Stomach (tissue), 9 donors: ENCODE measurements around the gene DGLUCY. TPM values are rescaled to one million over a fixed set of nuclear protein-coding genes. Genes with fewer than 3 reads are reported as not detected.
"Not testable (repeated sequence)": the region's sequence is repeated elsewhere in the genome, so short reads cannot be mapped to it uniquely, and the experiment has no call there.

ENCODE experiments used
- DNase-seq, 2 donors: peaks; one replicate each; pipeline versions ENCODE4 v3.0.0 to v3.0.0-alpha.2; 2013 to 2019
- H3K27ac ChIP-seq, 5 donors: fragments of 200-600 bp in 4 of 5; sonication (generic) in 4 of 5; one replicate each; pipeline ENCODE4 v1.5.1; 2013 to 2019; ENCODE audit warnings: mild to moderate bottlenecking in 1 of 5, moderate library complexity in 1 of 5
- H3K27me3 ChIP-seq, 3 donors: fragments of 200-600 bp; sonication (generic); one replicate each; pipeline ENCODE4 v1.5.1; 2017 to 2019; ENCODE audit warnings: mixed run types in 1 of 3
- H3K36me3 ChIP-seq, 4 donors: fragments of 200-600 bp; sonication (generic); 1 replicate in 3 of 4; 2 replicates in 1 of 4; pipeline ENCODE4 v1.5.1; 2016 to 2019
- H3K4me1 ChIP-seq, 4 donors: fragments of 200-600 bp; sonication (generic); one replicate each; pipeline ENCODE4 v1.5.1; 2016 to 2019
- H3K4me3 ChIP-seq, 4 donors: fragments of 200-600 bp; sonication (generic) in 3 of 4; one replicate each; pipeline ENCODE4 v1.5.1; 2016 to 2019; ENCODE audit warnings: mild to moderate bottlenecking in 1 of 4
- H3K9me3 ChIP-seq, 4 donors: fragments of 200-600 bp; sonication (generic); one replicate each; pipeline ENCODE4 v1.5.1; 2016 to 2019
- EP300 ChIP-seq: sonication (generic); formaldehyde crosslinking; IDR thresholded peaks from one replicate; pipeline ENCODE4 v1.6.1; 2017; ENCODE audit warnings: antibody characterized with exemption
- POLR2A ChIP-seq, 4 donors: fragments of 450-650 bp; IDR thresholded peaks; one replicate each; pipeline ENCODE4 v1.6.1; 2016; ENCODE audit warnings: antibody characterized with exemption in 4 of 4, control low read depth in 2 of 4, mild to moderate bottlenecking in 1 of 4, moderate library complexity in 1 of 4
- POLR2AphosphoS5 ChIP-seq, 3 donors: sonication (generic); formaldehyde crosslinking; IDR thresholded peaks; one replicate each; pipeline ENCODE4 v1.6.1; 2016; ENCODE audit warnings: antibody characterized with exemption in 3 of 3
- WGBS, 5 donors: extraction: QIAGEN DNeasy Blood & Tissue Kit in 3 of 5; methylation state at CpG; one replicate each; pipeline versions ENCODE4 v1.1.5 to v1.1.7; 2013 to 2018; 5-methylcytosine and 5-hydroxymethylcytosine counted together
- intact Hi-C: fragments of 100-400 bp; cut with DNase I; formaldehyde crosslinking; loops from one replicate; pipeline ENCODE4 v1.15.1; 2023; ENCODE audit warnings: low total_unique reads
- polyA plus RNA-seq, 3 donors: library from polyadenylated mRNA; stranded (reverse); fragments of 200-250 nt; gene quantifications; one replicate each; pipeline ENCODE4 v1.2.3, GENCODE V29; 2013
- total RNA-seq, 5 donors: library from RNA; depleted of rRNA; stranded (reverse); fragments of >200 nt; gene quantifications; one replicate each; pipeline versions ENCODE4 v1.1.0 to v1.2.3, GENCODE V29; 2014 to 2016
- TF ChIP-seq, protein P1 (sequence below), 7 experiments: fragments of 450-650 bp in 4 of 7; fragments of 200-600 bp in 3 of 7; sonication (generic) in 3 of 7; IDR thresholded peaks; one replicate each; pipeline ENCODE4 v1.5.1; 2016 to 2019; ENCODE audit warnings: antibody characterized with exemption in 7 of 7, control low read depth in 2 of 7, mild to moderate bottlenecking in 1 of 7
- donor health status: healthy with polysubstance abuse.
- donor health status: Bipolar disorder and iron deficiency.
- donor health status: healthy.

Gene DGLUCY
- total and polyA plus RNA-seq, 8 donors = 24.1 to 122 (median 67.1) TPM

DNA sequence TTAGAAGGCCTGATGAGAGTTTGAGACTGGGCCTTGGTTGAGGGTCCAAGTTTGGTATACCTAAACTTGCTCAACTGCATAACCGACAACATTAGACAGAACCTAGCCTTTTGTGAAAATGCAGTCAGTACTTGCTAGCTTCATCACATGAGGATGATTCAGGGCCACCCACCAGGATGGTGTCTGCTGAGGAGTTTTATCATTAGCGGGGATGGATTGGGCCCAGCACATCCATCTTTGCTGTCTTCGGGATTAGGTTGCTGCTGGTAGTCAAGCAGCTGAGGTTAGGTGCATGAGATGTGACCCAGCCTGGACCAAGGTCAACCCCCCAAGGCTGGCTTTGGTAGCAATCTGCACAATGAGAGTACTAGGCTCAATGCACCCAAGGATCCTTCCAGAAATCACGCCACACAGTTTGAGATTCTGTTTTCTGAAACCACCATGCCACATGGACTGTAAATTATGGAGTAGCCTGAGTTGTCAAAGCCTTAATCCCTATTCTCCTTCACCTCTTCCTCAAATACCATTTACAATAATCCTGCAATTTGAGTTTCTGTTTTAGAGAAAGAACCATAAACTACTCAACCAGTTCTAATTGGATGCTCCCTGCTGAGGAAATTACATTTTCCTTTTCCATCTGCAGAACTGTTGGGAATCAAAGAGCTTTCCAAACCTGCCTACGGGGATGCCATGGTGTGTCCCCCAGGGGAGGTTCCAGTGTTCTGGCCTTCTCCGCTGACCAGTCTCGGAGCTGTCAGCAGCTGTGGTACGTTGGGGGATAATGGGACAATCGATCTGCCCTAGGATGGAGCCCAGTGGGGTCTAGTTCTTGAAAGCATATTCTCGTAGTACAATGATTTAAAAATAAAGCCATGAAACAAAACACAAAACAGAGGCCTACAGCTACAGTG is 61.7 kb downstream of the DGLUCY start:
- H3K27me3 ChIP-seq = no peaks in the 10 kb centered on the region
- no peak overlapping the region for H3K27ac ChIP-seq
- no peak overlapping the region for H3K4me3 ChIP-seq
- intact Hi-C loops = loop anchor here (5.0 kb wide), 1 partner anchor 112 kb away; no protein-coding TSS in a partner anchor
- peaks cover 8 to 40% (median 23%) of the 10 kb centered on the region in 4 donors for H3K4me1 ChIP-seq
- no peak for TF ChIP-seq POLR2A (IDR thresholded peaks at IDR 0.05)
- TF ChIP-seq, protein P1, sequence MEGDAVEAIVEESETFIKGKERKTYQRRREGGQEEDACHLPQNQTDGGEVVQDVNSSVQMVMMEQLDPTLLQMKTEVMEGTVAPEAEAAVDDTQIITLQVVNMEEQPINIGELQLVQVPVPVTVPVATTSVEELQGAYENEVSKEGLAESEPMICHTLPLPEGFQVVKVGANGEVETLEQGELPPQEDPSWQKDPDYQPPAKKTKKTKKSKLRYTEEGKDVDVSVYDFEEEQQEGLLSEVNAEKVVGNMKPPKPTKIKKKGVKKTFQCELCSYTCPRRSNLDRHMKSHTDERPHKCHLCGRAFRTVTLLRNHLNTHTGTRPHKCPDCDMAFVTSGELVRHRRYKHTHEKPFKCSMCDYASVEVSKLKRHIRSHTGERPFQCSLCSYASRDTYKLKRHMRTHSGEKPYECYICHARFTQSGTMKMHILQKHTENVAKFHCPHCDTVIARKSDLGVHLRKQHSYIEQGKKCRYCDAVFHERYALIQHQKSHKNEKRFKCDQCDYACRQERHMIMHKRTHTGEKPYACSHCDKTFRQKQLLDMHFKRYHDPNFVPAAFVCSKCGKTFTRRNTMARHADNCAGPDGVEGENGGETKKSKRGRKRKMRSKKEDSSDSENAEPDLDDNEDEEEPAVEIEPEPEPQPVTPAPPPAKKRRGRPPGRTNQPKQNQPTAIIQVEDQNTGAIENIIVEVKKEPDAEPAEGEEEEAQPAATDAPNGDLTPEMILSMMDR (IDR thresholded peaks at IDR 0.05) = no peak
- DNase-seq = no peak
- WGBS, 5 donors = 87 to 93% (median 91%) methylated on average over 10 of the region's 10 CpGs
- H3K36me3 ChIP-seq = peaks cover 33 to 92% (median 83%) of the 10 kb centered on the region in 4 donors
- no peaks in the 10 kb centered on the region for H3K9me3 ChIP-seq

DNA sequence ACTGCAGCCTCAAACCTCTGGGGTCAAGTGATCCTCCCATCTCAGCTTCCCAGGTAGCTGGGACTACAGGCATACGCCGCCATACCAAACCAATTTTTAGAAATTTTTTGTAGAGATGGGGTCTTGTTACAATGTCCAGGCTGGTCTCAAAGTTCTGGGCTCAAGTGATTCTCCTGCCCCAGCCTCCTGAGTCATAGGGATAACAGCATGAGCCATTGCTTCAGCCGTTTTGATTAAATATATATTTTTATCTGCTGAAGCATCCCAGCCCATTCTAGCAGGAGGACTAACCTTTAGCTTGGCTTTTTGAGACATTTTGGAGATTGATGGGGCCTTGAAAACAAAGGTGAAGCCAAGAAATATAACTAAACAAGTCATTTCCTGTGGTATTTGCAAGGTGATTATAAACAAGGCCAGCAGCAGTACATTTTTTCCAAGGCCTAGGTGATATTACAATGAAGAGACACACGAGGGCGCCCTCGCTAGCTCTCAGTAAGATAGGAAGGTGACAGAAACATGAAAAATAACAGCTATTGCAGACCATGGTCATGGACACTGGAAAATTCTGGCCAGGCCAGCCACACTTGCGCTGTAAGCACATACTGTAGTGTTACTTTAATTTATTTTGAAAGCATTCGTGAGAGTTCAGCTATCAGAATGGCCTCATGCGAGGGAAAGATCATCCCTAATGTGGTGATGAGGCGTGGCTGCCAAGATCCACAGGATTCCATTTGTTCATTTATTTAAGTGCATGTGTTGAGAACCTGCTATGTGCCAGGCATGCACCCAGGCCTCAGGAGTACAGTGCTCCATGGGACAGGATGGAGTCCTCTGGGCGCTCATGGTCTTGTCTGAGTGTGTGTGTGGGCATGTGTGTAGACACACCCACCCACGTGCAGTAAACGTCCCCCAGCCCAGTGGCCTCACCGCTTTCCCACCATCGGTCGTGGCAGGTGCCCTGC is 63.5 kb downstream of the DGLUCY start:
- peak overlapping the region in 3 of 5 donors; percentile 11 to 47 (median 44) for H3K27ac ChIP-seq
- H3K4me3 ChIP-seq = no peak overlapping the region
- 69 to 75% (median 70%) methylated on average over 16 of the region's 16 CpGs for WGBS, 5 donors

DNA sequence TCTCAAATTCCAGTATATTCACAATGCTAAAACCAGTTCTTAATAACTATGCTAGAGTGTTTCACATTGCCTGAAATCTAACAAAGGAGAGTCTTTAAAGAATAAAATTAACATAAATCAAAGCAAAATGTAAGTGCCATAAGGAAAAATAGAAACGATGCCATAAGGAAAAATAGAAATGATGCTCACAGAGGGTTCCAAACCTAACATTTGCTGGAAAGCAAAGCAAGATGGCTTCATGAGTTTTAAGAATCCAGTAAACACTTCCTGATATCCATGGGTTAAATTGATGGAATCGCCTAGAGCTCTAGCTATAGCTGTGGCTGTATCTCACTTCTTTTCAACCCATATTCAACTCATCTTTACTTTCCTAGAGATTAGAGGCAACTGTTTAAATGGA is 66.7 kb downstream of the DGLUCY start:
- TF ChIP-seq POLR2A (IDR thresholded peaks at IDR 0.05) = no peak
- no peak for TF ChIP-seq POLR2AphosphoS5 (IDR thresholded peaks at IDR 0.05)
- no peak for TF ChIP-seq EP300
- TF ChIP-seq, protein P1 (IDR thresholded peaks at IDR 0.05) = no peak
- DNase-seq = no peak
- H3K27me3 ChIP-seq = no peaks in the 10 kb centered on the region
- H3K36me3 ChIP-seq = peaks cover 42 to 97% (median 94%) of the 10 kb centered on the region in 4 donors
- intact Hi-C loops = no loop called here
- 84 to 91% (median 88%) methylated on average over 2 of the region's 2 CpGs for WGBS, 5 donors
- no peaks in the 10 kb centered on the region for H3K9me3 ChIP-seq
- H3K4me1 ChIP-seq = peaks cover 0 to 8% (median 3%) of the 10 kb centered on the region in 4 donors
- H3K27ac ChIP-seq = no peak overlapping the region
- H3K4me3 ChIP-seq = no peak overlapping the region

More for the DNA sequence above, 63.5 kb downstream of the DGLUCY start:
- Histone ChIP-seq H3K4me1 (peaks cover 0 to 22% (median 10%) of the 10 kb centered on the region in 4 donors), H3K9me3 (no peaks in the 10 kb centered on the region), H3K27me3 (no peaks in the 10 kb centered on the region), H3K36me3 (peaks cover 42 to 95% (median 88%) of the 10 kb centered on the region in 4 donors)
- TF ChIP-seq, protein P1 (IDR thresholded peaks at IDR 0.05) = peak in 5 of 7 experiments; percentile 57 to 77 (median 65)
- no peak for TF ChIP-seq POLR2A (IDR thresholded peaks at IDR 0.05)
- TF ChIP-seq POLR2AphosphoS5 (IDR thresholded peaks at IDR 0.05) = peak in 1 of 3 donors; percentile 23
- TF ChIP-seq EP300 = no peak
- intact Hi-C loops = loop anchor here (5.0 kb wide), 1 partner anchor 110 kb away; no protein-coding TSS in a partner anchor
- DNase-seq = peak; percentile 65 to 84

DNA sequence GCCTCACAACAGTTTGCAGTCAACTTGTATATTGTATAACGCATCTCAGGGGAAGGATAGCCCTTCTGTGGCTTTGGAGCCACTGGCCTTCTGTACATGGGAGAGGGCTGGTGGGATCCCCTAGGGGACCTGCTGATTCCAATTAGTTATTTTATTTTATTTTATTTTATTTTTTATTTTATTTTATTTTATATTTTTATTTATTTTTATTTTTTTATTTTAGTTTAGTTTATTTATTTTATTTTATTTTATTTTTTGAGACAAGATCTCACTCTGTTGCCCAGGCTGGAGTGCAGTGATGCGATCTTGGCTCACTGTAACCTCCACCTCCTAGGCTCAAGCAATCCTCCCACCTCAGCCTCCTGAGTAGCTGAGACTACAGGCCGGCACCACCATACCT is 68.9 kb downstream of the DGLUCY start:
- intact Hi-C loops, H3K27me3 ChIP-seq, H3K4me3 ChIP-seq, DNase-seq, H3K9me3 ChIP-seq, H3K4me1 ChIP-seq, H3K27ac ChIP-seq: not testable (repeated sequence)
- WGBS, 5 donors = 95 to 99% (median 98%) methylated on average over 3 of the region's 3 CpGs
- peaks cover 51 to 98% (median 95%) of the 10 kb centered on the region in 4 donors for H3K36me3 ChIP-seq
